ENCODE measurements around the gene TFEB. TPM values are rescaled to one million over a fixed set of nuclear protein-coding genes. Genes with fewer than 3 reads are reported as not detected.

Gene TFEB
- total and polyA plus RNA-seq, 2 donors (not counting 3 experiments of a cell fraction or from before 2014, with no cell fraction given): 4.9 to 6.6 TPM

DNA sequence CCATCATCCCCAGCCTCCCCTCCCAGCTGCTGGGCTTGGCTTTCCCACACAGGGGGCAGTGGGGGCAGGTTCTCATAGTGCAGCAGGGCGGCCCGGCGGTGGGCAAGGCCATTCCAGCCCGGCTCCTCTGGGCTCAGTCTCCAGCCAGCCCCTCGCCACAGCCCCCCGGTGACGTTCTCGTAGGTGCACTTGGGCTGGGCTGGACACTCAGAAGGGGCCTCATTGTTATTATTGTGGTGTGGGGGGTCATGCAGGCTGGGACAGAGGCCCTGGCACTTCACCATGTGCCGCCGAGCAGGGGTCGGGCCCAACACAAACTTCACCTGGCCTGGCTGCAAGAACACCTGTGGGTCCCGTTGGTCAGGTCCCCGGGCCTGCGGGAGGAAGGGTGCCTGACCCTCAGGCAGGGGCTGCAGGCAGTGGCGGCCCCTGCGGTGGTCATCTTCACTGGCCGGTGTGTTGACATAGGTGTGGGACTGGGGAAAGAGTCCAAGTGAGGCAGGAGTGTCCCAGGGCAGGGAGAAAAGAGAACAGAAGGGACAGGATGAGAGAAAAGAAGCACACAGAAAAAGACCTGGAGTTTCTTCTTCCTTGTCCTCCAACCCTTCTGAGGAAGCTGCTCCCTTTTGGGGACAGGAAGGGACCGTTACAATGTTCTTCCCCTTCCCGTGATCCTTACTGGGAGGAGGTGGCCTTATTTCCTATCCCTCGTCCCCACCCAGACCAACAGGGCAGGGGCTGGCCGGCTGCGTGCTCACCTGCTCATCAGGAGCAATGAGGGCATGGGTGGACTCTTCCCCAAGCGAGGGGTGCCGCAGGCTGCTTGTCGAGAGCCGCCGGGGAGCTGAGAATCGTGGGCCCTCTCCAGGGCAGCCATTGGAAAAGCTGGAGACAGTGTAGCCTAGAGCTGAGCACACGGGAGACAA, 35.9 kb upstream of the TFEB start:
- no peaks in the 10 kb centered on the region for H3K9me3 ChIP-seq (replicated peaks; ENCODE audit: control insufficient read depth, insufficient read depth, low read length)
- dilution Hi-C loops (cut with MboI; ENCODE audit: extremely low pct_ligation_motif_present, low sequenced_read_pairs) (no loop called here), intact Hi-C loops (cut with micrococcal nuclease) (no loop called here)
- H4K20me1 ChIP-seq (replicated peaks; ENCODE audit: control insufficient read depth, extremely low read depth, insufficient read depth, low read length): no peaks in the 10 kb centered on the region
- POLR2A ChIA-PET: no interaction called here
- H3K4me2 ChIP-seq (ENCODE audit: insufficient read depth, low read length): no peak overlapping the region
- no peak overlapping the region for H3K9ac ChIP-seq (replicated peaks; ENCODE audit: extremely low read depth, insufficient read depth, low read length)
- FAIRE-seq (no peak), DNase-seq (ENCODE audit: low read depth, low spot score) (no peak)
- no peaks in the 10 kb centered on the region for H3K27me3 ChIP-seq (ENCODE audit: control insufficient read depth in 2 of 2, insufficient read depth in 2 of 2, low read length in 2 of 2)
- no peak overlapping the region for H2AFZ ChIP-seq (ENCODE audit: low read depth, low read length)
- H3K79me2 ChIP-seq (ENCODE audit: control insufficient read depth, insufficient read depth, low read length): no peaks in the 10 kb centered on the region
- no TSS peak for BruUV-seq (replicated peaks)
- H3K36me3 ChIP-seq (ENCODE audit: control insufficient read depth in 2 of 2, extremely low read depth in 1 of 2, insufficient read depth in 2 of 2, low read length in 2 of 2): peaks cover 3 to 15% of the 10 kb centered on the region in 2 experiments
- peaks cover 3% of the 10 kb centered on the region for H3K4me1 ChIP-seq (ENCODE audit: control insufficient read depth, extremely low read depth, insufficient read depth, low read length)
- H3K4me3 ChIP-seq (replicated peaks in 1 of 3; ENCODE audit: insufficient read depth in 1 of 3, low read depth in 1 of 3, low read length in 3 of 3): no peak overlapping the region
- CTCF ChIA-PET: interaction anchor here (1.4 kb wide), 1 partner anchor 88 kb away, joined by 3 read pairs; no protein-coding TSS in a partner anchor
- H3K9me1 ChIP-seq (replicated peaks; ENCODE audit: control insufficient read depth, extremely low read depth, insufficient read depth, low read length): no peaks in the 10 kb centered on the region
- no peak for TF ChIP-seq MYC (IDR thresholded peaks at IDR 0.05; ENCODE audit: low read depth, low read length)
- TF ChIP-seq, protein P1, sequence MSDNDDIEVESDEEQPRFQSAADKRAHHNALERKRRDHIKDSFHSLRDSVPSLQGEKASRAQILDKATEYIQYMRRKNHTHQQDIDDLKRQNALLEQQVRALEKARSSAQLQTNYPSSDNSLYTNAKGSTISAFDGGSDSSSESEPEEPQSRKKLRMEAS (IDR thresholded peaks at IDR 0.05; ENCODE audit: insufficient read depth, insufficient read length): no peak
- no peak for TF ChIP-seq POLR2A (IDR thresholded peaks at IDR 0.05; ENCODE audit: low read depth, low read length)
- TF ChIP-seq JUN (IDR thresholded peaks at IDR 0.05; ENCODE audit: borderline replicate concordance, insufficient read depth, insufficient read length, low read depth): no peak
- no peak for TF ChIP-seq GATA2 (IDR thresholded peaks at IDR 0.05; ENCODE audit: insufficient read depth, insufficient read length, low read depth, low read length)
- TF ChIP-seq, protein P2, sequence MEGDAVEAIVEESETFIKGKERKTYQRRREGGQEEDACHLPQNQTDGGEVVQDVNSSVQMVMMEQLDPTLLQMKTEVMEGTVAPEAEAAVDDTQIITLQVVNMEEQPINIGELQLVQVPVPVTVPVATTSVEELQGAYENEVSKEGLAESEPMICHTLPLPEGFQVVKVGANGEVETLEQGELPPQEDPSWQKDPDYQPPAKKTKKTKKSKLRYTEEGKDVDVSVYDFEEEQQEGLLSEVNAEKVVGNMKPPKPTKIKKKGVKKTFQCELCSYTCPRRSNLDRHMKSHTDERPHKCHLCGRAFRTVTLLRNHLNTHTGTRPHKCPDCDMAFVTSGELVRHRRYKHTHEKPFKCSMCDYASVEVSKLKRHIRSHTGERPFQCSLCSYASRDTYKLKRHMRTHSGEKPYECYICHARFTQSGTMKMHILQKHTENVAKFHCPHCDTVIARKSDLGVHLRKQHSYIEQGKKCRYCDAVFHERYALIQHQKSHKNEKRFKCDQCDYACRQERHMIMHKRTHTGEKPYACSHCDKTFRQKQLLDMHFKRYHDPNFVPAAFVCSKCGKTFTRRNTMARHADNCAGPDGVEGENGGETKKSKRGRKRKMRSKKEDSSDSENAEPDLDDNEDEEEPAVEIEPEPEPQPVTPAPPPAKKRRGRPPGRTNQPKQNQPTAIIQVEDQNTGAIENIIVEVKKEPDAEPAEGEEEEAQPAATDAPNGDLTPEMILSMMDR (IDR thresholded peaks at IDR 0.05; ENCODE audit: extremely low read depth in 1 of 2, insufficient read depth in 1 of 2, low read depth in 1 of 2, low read length in 2 of 2): no peak
- no peak for TF ChIP-seq FOS (IDR thresholded peaks at IDR 0.05; ENCODE audit: borderline replicate concordance, insufficient read depth, low read length)
- TF ChIP-seq EZH2 (IDR thresholded peaks at IDR 0.05; ENCODE audit: borderline replicate concordance, low read depth, low read length, severe bottlenecking): no peak
- TF ChIP-seq POLR2AphosphoS5 (IDR thresholded peaks at IDR 0.05; ENCODE audit: insufficient read depth, low read depth, low read length): no peak
- no peak overlapping the region for H3K27ac ChIP-seq (ENCODE audit: insufficient read depth, low read depth, low read length)

Measured in endothelial cell of umbilical vein (primary cell).